Activated CD8-positive, alpha-beta memory T cell treated with anti-CD3 and anti-CD28 coated beads, Interleukin-2, amount 50 U/mL, for 4 hours (primary cell): ENCODE results near the gene C12orf75.

Experiments
- DNase-seq: peaks from one replicate; pipeline ENCODE4 v3.0.0-alpha.2; 2020

C12orf75 gene

DNA sequence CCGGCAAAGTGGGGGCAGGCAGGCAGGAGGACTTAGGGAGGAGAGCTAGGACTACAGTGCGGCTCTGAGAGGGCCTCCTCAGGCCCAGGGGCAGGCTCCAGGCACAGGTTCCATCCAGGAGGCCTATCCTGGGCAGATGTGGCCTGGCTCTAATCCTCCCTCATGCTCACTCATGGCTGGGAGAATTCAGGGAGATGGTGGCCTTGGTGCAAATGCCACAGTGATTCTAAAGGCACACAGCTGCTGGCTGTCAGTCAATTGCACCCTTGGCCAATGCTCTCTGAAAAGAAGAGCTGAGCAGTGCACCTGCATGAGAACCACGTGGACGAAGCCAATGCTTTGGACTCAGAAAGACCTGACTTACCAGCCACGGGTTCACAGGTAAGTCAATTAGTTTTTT lies 89.6 kb downstream of the C12orf75 start:
- DNase-seq, result no peak

- peak; percentile 58 for DNase-seq
Measured at GRCh38 chr12:105420659-105421240, 90.3 kb downstream of the C12orf75 start.
